Stimulated activated effector memory CD8-positive, alpha-beta T cell treated with anti-CD3 and anti-CD28 coated beads, Interleukin-12 subunit alpha, Interleukin-12 subunit beta, amount 100 ng/mL, for 72 hours (primary cell): ENCODE measurements around the gene CCDC12.

Experiments used
- ATAC-seq: fragments of 150-1000 bp; cut with Tn5 transposase; 2 replicates; pipeline ENCODE4 v1.10.0; 2021
- DNase-seq, 2 donors: peaks; one replicate each; pipeline ENCODE4 v3.0.0; 2021 to 2022; ENCODE audit warnings: low spot score in 2 of 2
- H3K27ac Mint-ChIP-seq: one replicate; pipeline ENCODE4 v1.8.0; 2022; ENCODE audit warnings: mild to moderate bottlenecking, mixed read lengths
- H3K36me3 Mint-ChIP-seq: one replicate; pipeline ENCODE4 v1.8.0; 2022; ENCODE audit warnings: mild to moderate bottlenecking, mixed read lengths
- H3K4me1 Mint-ChIP-seq: one replicate; pipeline ENCODE4 v1.8.0; 2022; ENCODE audit warnings: mixed read lengths
- H3K4me3 Mint-ChIP-seq: one replicate; pipeline ENCODE4 v1.8.0; 2022; ENCODE audit warnings: mild to moderate bottlenecking, mixed read lengths
- H3K9me3 Mint-ChIP-seq: one replicate; pipeline ENCODE4 v1.8.0; 2022; ENCODE audit warnings: mixed read lengths

CCDC12 gene

DNA sequence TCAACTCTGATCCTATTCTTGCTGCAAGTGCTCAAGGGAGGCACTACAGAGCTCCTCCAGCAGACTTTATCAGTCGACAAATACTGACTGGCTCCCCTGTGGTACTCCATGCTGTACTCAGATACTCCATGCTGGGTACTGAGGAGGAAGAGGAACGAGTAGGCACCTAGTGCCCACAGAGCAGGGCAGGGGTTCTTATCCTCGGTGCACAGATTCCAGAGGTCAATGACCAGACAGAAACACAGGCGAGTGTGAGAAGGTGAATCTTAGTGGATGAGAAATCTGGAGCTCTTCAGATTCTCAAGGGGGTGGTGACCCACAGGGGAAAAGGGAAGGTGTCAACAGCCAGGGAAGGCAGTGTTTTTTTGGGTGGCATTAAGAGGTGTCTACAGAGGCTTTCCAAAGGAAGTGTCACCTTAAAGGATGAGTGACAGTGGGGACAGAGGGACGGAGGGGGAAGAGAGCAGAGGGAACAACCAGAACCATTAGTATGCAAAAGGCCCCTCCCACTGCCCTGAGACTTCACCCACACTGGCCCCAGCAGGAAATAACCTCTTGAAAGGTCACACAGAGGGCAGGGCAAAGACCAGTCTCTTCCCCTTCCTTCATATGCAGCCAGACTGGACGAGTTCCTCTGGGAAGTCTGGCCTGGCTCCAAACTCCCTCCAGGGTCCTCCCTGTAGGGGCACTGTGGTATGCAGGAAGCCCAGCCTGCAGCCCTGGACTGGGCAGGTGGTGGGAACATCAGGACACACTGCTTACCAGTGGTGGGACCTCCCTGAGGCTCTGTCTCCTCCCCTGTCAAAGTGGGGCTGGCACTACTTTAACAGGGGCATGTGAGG lies 27.5 kb downstream of the CCDC12 start:
- Mint-ChIP-seq H3K27ac (peak overlapping the region; percentile 90), H3K4me3 (peak overlapping the region; percentile 73), H3K9me3 (no peaks in the 10 kb centered on the region), H3K4me1 (peaks cover 94% of the 10 kb centered on the region), H3K36me3 (peaks cover 59% of the 10 kb centered on the region)
- DNase-seq (no peak), ATAC-seq (no peak)

DNA sequence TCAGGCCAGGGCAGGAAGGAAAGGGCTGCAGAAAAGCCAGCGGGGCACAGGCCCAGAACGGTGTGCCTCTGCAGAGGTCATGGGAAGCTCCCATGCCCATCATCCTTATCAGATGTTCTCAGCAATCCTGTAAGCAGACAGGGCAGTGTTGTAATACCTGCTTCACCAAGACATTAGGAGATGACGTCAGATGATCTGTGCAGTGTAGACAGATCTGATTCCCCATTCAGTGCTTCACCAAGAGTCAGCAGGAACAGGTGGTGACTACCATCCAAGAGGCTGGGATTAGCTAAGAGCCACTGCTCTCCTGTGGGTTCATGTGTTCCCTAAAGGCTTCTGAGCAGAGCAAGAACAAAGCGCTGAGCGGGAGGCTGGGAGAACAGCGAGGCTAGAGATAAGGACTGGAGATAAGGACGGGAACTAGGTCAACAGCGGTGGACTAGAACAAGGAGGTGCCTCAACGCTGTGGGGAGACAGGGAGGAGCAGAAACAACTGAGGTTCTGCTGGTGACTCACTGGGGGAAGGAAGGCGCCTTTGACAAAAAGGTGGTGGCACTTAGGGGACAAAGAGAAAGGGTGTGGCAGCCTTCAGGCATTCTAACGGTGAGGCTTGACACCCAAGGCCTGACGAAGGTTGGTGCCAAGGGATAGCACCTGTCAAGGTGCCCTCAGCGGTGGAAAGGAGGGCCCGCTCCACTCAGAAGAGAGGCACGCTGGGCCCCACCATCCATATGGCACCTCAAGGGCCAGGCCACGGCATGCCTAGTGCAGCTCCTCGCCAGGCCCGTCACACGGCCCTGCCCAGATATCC lies 28.4 kb downstream of the CCDC12 start:
- H3K4me1 Mint-ChIP-seq = peaks cover 93% of the 10 kb centered on the region
- ATAC-seq = peak; percentile 83
- H3K27ac Mint-ChIP-seq = peak overlapping the region; percentile 90
- no peaks in the 10 kb centered on the region for H3K9me3 Mint-ChIP-seq
- peak; percentile 41 to 74 for DNase-seq
- peaks cover 55% of the 10 kb centered on the region for H3K36me3 Mint-ChIP-seq
- H3K4me3 Mint-ChIP-seq = peak overlapping the region; percentile 73

DNA sequence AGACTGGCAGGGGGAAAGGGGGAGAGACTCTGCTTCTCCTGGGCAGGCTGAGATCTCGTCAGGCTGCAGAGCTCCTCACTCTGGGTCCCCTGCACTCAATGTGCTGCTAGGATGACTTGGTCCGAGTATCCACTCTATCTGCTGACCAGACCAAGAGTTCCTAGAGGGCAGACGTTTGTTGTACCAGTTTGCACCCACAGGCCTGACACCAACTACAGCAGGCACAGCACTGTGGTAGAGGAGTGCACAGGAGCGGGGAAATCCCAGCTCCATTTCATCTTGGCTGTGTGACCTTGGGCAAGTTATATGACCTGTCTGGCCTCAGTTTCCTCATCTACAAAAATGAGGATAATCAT lies 29.0 kb downstream of the CCDC12 start:
- peak overlapping the region; percentile 73 for H3K4me3 Mint-ChIP-seq
- H3K36me3 Mint-ChIP-seq = peaks cover 55% of the 10 kb centered on the region
- DNase-seq = no peak
- H3K9me3 Mint-ChIP-seq = no peaks in the 10 kb centered on the region
- peaks cover 91% of the 10 kb centered on the region for H3K4me1 Mint-ChIP-seq
- H3K27ac Mint-ChIP-seq = peak overlapping the region; percentile 90
- ATAC-seq = peak; percentile 56

DNA sequence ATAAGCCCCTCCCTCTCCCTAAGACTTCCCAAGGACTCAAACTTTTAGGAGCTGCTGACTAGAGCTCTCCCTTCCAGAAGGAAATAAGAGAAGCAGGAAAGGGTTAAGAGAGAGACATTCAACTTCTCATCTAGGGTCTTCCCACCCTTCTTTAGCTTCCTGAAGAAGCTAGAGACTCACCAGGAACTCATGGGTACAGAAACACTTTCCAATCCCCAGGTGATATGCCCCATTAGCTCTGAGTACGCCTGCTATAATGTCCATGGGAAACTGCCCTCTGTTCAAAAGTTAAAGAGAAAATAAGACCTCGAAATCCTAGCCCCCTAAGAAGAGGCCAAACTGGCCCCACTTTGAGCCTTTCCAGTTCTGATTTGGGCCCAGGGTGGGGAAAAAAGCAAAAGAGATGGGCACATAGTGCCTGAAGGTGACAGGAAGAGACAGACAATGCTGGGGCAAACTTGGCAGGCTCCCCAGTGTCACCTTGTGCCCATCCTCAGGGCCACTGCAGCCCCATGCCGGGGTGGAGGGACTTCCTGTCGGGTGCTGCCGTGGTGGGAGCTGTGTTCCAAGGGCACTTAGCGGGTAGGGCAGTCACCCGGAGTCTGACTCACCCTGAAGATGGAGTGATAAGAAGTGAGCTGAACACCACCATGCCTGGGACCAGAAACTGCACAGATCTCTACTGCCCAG lies 29.5 kb downstream of the CCDC12 start:
- peak; percentile 37 to 71 for DNase-seq
- ATAC-seq = peak; percentile 88
- peak overlapping the region; percentile 73 for H3K4me3 Mint-ChIP-seq
- H3K9me3 Mint-ChIP-seq = no peaks in the 10 kb centered on the region
- peaks cover 91% of the 10 kb centered on the region for H3K4me1 Mint-ChIP-seq
- H3K36me3 Mint-ChIP-seq = peaks cover 55% of the 10 kb centered on the region
- peak overlapping the region; percentile 90 for H3K27ac Mint-ChIP-seq

DNA sequence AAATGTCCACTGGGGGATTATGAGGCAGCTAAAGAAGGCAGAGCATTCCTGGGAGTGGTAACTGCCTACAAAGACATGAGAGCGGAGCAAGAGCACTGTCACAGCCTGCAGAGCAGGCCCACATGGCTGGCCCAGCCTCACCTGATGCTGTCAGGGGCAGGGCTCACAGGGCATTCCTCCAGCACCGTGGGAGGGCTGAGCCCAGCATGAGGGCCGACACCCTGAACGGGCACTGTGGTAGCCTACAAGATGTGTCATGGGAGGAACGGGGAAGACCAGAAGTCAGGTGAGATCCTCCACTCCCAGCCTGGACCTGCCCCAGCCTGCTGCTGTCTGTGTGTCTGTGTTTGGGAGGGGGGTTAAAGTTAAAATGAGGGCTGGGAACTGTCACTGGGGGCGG lies 30.1 kb downstream of the CCDC12 start:
- peak overlapping the region; percentile 90 for H3K27ac Mint-ChIP-seq
- no peaks in the 10 kb centered on the region for H3K9me3 Mint-ChIP-seq
- H3K4me3 Mint-ChIP-seq = peak overlapping the region; percentile 73
- DNase-seq (no peak), ATAC-seq (no peak)
- H3K36me3 Mint-ChIP-seq = peaks cover 59% of the 10 kb centered on the region
- H3K4me1 Mint-ChIP-seq = peaks cover 89% of the 10 kb centered on the region

DNA sequence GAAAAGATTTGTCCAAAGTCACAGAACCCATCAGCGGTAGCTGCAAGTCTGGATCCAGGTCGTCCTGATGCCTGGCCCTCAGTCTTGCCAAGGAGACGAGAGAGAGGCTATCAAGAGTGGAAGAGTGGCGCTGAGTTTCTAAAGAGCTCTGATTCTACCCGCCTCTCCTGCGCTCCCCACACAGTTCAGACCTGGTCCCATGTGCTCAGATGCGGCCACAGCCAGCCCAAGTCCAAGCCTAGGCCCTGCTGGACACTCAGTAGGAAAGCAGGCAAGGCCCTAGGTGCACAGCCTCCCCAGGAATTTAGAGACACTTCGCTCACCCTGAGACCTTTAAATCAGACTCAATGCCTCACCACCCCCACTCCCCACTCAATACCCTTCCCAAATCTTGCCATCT lies 32.4 kb downstream of the CCDC12 start:
- DNase-seq (no peak), ATAC-seq (no peak)
- no peaks in the 10 kb centered on the region for H3K9me3 Mint-ChIP-seq
- H3K36me3 Mint-ChIP-seq = peaks cover 72% of the 10 kb centered on the region
- peaks cover 90% of the 10 kb centered on the region for H3K4me1 Mint-ChIP-seq
- no peak overlapping the region for H3K4me3 Mint-ChIP-seq
- peak overlapping the region; percentile 90 for H3K27ac Mint-ChIP-seq

DNA sequence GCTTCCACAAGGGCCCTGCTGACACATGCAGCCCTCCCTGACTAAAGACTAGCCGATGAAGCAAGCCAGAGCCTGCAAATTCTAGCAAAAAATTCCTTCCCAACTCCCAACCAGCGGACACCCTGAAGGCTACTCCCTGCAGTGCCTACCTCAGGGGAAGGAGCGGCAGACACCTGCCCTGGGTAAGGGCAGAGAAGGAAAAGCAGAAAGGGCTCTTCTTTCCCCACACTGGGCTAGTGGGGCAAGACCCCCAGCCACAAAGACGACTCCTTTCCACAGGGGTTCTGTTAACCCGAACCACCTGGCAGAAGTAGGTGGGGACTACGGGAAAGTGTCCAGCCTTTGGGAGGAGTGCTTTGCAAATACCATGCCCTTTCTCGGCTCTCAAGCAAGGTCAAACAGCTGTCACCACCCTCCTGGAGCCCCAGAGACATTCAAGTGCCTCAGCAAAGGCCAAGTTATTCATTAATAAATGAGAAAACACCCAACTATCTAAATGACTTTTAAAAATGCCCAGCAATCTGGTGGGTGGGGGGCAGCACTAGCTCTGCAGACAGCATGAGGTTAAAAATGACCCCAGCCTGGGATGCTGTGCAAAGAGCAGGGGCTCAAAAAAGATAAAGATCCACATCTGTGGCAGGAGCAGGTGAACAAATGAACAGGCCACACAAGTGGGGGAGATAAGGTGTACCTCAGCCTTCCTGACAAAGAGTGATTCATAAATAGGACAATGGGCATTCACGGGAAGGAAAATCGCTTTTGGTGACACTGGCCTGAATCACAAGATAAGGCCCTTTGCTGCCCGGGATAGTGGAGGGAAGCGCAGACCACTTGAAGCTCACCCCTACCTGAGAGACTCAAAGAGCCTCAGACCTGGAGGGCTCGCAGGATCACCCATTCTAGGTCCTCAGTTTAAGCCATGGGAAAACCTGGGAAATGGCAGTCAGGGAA lies 33.0 kb downstream of the CCDC12 start:
- Mint-ChIP-seq H3K4me3 (no peak overlapping the region), H3K36me3 (peaks cover 72% of the 10 kb centered on the region), H3K27ac (peak overlapping the region; percentile 90), H3K9me3 (no peaks in the 10 kb centered on the region), H3K4me1 (peaks cover 89% of the 10 kb centered on the region)
- ATAC-seq (no peak), DNase-seq (no peak)

DNA sequence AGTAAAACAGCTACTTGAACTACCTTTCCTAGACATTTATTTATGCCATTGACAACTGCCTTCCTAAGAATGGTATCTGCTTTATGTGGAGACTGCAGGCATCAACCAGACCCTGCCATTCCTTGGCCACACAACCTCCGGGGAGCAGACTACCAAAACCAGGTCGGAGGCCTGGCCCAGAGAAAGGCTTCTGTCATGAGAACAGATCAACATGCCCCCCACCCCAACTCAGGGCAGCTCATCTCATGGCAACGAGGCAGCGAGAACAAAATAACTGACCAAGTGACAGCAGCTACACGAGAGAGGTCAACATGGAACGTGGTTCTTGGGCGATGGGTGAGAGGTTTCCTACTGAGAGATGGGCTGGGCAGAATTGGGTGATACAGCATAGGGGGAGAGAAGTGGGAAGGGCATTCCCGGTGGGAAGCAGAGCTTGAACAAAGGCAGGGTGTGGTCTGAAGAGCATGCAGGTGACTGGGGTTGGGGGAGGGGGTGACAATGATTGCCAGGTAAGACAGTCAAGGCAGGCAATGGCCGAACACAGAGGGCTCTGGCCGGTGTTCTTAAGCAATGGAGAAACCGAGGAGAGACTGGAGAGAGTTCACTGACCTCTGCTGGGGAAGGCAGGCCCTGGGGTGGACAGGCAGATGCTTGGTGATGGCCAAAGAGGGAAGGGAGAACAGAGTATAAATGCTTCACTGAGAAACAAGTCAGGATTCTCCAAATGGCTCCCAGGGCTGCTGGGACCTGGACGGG lies 33.9 kb downstream of the CCDC12 start:
- H3K4me1 Mint-ChIP-seq = peaks cover 86% of the 10 kb centered on the region
- DNase-seq (no peak), ATAC-seq (no peak)

DNA sequence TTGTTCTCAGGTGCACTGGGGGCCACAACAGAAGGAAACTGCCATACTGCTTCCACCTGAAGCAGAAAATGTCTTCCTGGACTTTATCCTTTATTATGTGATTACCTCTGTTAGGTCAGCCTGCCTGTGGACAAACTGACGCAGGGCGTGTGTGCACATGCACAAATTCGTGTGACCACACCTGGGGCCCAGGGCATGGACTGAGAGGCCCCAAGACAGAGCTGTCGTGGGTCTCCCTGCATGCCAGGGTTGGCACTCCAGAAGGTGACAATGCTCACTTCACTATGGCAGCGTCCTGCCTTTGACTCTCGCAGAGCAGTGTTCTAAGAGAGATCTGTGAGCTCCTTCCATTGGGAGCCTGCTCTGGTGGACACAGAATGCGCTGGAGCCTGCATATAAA lies 34.5 kb downstream of the CCDC12 start:
- peaks cover 76% of the 10 kb centered on the region for H3K36me3 Mint-ChIP-seq
- no peaks in the 10 kb centered on the region for H3K9me3 Mint-ChIP-seq
- peak overlapping the region; percentile 90 for H3K27ac Mint-ChIP-seq
- H3K4me1 Mint-ChIP-seq = peaks cover 83% of the 10 kb centered on the region
- no peak overlapping the region for H3K4me3 Mint-ChIP-seq
- no peak for DNase-seq
- ATAC-seq = no peak

More for the DNA sequence above, 33.9 kb downstream of the CCDC12 start:
- peaks cover 76% of the 10 kb centered on the region for H3K36me3 Mint-ChIP-seq
- no peaks in the 10 kb centered on the region for H3K9me3 Mint-ChIP-seq
- no peak overlapping the region for H3K4me3 Mint-ChIP-seq
- H3K27ac Mint-ChIP-seq = peak overlapping the region; percentile 90

DNA sequence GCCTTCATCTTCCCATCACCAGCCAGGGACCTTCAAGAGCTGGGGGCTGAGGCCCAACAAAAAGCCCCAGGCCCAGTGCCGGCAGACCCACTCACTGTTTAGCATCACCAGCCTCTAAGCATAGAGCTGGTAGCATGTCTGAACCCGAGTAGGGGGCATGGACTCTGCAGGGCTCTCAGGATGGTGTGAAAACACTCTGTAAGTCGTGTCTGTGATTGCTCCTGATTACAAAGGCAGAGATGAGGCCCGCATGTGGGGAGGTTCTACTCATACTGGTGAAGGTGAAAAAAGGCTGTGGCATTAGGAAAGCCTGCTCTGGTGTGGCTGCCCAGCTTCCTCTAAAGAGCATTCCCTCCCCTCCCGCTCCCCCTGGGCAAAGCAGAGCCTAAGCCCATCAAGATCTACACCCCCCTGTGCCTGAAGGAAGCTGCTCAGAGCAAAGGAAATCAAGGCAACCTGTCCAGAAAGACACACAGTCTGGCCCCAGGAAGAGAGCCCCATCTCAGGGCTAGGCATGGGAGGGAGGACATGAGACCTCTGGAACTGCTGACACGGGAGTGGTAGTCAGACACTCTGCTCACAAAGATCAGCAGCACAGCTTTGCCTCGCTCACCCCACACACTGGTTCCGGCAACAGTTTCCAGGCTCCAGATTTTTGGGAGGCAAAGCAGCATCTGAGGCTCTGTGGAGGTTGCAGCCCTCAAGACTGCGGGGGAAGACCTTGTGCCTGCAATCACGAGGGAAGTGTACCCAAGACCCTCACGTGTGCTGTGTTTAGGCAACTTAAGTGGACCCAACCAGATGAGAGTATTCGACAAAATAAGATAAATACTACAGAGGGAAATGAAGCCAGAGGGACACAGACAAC lies 36.7 kb downstream of the CCDC12 start:
- Mint-ChIP-seq H3K9me3 (no peaks in the 10 kb centered on the region), H3K36me3 (peaks cover 78% of the 10 kb centered on the region), H3K27ac (peak overlapping the region; percentile 86), H3K4me1 (peaks cover 70% of the 10 kb centered on the region), H3K4me3 (no peak overlapping the region)
- DNase-seq = no peak
- ATAC-seq = no peak

DNA sequence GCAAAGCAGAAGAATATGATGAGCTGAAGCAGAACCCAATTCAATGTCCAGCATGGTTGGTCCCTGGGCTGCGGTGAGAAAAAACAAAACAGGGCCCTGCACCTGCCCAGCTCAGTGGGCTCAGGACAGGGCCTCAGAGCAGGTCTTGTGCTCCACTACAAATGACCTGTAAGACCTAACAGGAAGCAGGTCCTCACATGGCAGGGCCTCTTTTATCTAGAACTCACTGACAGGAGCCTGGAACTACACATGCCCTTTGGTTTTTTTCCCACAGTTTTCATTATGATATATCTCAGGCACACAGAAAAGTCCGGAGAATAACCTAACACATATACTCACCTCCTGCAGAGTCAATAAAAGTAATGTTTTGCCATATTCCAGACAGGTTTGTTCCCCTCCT lies 38.4 kb downstream of the CCDC12 start:
- no peak overlapping the region for H3K4me3 Mint-ChIP-seq
- H3K4me1 Mint-ChIP-seq = peaks cover 61% of the 10 kb centered on the region
- ATAC-seq = no peak
- DNase-seq = no peak
- H3K9me3 Mint-ChIP-seq = no peaks in the 10 kb centered on the region
- H3K27ac Mint-ChIP-seq = peak overlapping the region; percentile 94
- H3K36me3 Mint-ChIP-seq = peaks cover 73% of the 10 kb centered on the region

DNA sequence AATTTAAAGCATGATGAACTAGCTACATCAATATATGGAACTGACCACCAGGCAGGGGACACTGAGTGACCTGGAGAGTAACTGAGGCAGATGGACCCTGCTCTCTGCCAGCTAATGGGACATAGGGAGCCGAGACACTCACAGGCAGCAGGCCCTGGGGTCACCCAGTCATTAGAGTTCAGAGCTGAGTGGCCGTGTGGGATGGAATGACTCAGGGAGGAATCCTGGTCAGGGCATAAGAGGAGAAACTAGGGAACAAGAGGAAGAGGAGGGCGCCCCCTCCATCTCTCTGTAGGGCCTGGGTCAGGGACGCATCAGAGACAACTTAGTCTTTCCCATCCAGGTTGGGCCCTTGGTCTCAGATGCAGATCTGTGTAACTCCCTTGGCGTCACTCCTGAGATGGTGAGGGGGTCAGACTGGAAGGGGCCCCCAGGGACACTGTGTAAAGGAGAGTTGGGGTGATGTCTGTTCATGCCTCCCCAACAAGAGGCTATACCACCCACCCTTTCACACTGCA lies 39.8 kb downstream of the CCDC12 start:
- DNase-seq = no peak
- H3K9me3 Mint-ChIP-seq = no peaks in the 10 kb centered on the region
- peaks cover 72% of the 10 kb centered on the region for H3K36me3 Mint-ChIP-seq
- ATAC-seq = no peak
- peak overlapping the region; percentile 80 for H3K27ac Mint-ChIP-seq
- H3K4me3 Mint-ChIP-seq = no peak overlapping the region
- peaks cover 59% of the 10 kb centered on the region for H3K4me1 Mint-ChIP-seq

DNA sequence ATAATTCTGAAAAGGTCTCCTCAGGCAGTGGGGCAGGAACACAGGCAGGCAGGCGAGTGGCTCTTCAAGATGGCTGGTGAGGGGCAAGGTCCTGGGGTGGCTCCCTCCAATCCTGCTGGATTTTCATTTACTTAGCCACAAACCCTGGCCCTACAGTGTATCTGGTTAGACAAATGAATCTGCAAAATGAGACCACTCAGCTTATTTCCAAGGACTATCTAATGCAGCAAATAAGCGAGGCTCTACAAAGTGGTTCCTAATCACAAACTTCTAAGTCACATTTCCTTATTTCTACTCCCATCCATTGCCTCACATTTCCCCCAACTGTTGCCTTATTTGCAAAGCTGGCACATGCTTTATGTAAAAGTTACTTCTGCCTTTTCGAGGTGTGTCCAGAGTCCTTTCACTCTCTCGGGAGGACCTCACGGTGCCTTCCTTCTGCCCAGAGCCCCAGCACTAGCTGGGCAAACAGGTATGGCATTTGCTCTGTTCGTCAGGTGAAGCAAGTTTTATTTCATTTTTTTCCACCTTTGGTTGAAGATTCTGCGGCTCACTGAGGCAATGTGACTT lies 40.5 kb downstream of the CCDC12 start:
- Mint-ChIP-seq H3K4me3 (no peak overlapping the region), H3K4me1 (peaks cover 66% of the 10 kb centered on the region), H3K27ac (peak overlapping the region; percentile 80), H3K36me3 (peaks cover 66% of the 10 kb centered on the region), H3K9me3 (no peaks in the 10 kb centered on the region)
- no peak for ATAC-seq
- no peak for DNase-seq
